ENCODE measurements around the gene ADCY10.
A peak's percentile ranks its signal among the peaks of the same experiment; 100 is the strongest.
"Not testable (repeated sequence)": the region's sequence is repeated elsewhere in the genome, so short reads cannot be mapped to it uniquely, and the experiment has no call there.

ADCY10 gene, protein sequence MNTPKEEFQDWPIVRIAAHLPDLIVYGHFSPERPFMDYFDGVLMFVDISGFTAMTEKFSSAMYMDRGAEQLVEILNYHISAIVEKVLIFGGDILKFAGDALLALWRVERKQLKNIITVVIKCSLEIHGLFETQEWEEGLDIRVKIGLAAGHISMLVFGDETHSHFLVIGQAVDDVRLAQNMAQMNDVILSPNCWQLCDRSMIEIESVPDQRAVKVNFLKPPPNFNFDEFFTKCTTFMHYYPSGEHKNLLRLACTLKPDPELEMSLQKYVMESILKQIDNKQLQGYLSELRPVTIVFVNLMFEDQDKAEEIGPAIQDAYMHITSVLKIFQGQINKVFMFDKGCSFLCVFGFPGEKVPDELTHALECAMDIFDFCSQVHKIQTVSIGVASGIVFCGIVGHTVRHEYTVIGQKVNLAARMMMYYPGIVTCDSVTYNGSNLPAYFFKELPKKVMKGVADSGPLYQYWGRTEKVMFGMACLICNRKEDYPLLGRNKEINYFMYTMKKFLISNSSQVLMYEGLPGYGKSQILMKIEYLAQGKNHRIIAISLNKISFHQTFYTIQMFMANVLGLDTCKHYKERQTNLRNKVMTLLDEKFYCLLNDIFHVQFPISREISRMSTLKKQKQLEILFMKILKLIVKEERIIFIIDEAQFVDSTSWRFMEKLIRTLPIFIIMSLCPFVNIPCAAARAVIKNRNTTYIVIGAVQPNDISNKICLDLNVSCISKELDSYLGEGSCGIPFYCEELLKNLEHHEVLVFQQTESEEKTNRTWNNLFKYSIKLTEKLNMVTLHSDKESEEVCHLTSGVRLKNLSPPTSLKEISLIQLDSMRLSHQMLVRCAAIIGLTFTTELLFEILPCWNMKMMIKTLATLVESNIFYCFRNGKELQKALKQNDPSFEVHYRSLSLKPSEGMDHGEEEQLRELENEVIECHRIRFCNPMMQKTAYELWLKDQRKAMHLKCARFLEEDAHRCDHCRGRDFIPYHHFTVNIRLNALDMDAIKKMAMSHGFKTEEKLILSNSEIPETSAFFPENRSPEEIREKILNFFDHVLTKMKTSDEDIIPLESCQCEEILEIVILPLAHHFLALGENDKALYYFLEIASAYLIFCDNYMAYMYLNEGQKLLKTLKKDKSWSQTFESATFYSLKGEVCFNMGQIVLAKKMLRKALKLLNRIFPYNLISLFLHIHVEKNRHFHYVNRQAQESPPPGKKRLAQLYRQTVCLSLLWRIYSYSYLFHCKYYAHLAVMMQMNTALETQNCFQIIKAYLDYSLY (N-terminal part only)

GRCh38 chr1:167913895-167914496 lies at the start of gene ADCY10:
Gene ADCY10 (minus strand): TSS chr1:167914134. CDS start chr1:167905140, 8,994 bp downstream.
- no peak for DNase-seq

- DNase-seq: no peak
Observed at GRCh38 chr1:167957710-167958109, 43.8 kb upstream of the ADCY10 start.

DNA sequence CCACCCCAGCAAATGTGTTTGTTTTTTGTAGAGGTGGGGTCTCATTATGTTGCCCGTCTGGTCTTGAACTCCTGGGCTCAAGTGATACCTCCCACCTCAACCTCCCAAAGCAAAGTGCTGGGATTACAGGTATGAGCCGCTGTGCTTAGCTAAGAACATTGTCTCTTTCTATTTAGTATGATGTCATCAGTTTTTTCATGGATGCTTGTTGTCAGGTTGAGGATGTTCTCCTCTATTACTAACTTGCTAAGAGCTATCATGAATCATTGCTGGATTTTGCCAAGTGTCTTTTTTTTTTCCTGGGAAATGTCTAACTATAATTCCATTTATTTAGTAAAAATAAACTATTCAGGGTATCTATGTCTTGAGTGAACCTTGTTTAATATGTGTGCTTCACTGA lies 42.0 kb upstream of the ADCY10 start:
- DNase-seq: no peak

DNA sequence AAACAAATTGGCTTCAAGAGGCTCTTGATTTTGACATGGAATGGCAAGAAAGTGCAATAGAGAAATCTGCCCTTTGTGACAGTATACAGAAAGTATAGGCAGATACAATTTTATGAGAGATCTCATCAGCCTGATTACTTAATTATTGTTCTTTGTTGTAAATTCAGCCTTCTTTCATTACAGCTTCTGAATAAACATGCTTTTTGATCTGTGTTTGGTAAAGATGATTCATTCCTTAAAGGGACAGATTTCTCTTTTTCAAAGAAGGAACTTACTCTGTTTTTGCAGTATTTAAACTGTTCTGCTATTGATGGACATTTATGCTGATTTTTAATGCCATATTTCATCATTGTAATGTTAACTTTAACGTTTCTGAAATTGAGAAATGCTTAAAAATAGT lies 36.6 kb upstream of the ADCY10 start:
- no peak for DNase-seq

- no peak for DNase-seq
Observed at GRCh38 chr1:167949785-167950184, 35.9 kb upstream of the ADCY10 start.

- no peak for DNase-seq
Observed at GRCh38 chr1:167947733-167948132, 33.8 kb upstream of the ADCY10 start.

GRCh38 chr1:167943541-167943940 lies 29.6 kb upstream of the ADCY10 start:
- no peak for DNase-seq

DNA sequence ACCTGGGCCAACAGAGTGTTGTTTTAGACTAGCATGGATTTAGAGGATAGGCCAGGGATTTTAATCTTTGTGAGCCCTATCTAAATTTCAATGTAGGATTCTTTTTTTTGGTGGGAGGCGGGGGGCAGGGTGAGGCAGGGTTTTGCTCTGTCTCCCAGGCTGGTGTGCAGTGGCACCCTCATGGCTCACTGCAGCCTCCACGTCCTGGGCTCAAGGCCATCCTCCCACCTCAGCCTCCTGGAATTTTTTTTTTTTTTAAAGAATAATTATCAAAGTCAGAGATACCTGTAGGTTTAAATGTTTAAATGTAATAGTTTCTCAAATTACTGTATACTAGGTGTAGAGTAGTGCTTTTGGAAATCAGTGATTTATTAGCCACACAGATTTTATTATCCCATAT lies 26.3 kb upstream of the ADCY10 start:
- DNase-seq: no peak

- DNase-seq: peak; percentile 54
Observed at GRCh38 chr1:167938080-167938636, 24.2 kb upstream of the ADCY10 start.

DNA sequence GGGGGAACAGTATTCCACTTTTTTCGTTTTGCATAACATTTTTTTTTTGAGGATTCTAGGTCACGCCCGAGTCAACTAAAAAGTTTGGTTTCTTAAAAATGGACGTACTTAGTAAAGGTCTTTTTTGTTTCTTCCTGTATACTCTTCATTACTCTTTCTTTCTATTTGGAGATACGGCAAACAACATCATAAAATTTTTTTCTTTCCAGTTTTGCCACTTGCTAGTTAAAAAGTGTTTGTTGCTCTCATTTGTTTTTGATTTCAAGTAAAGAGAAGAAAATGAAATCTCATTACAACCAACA lies 23.7 kb upstream of the ADCY10 start:
- DNase-seq: no peak

DNA sequence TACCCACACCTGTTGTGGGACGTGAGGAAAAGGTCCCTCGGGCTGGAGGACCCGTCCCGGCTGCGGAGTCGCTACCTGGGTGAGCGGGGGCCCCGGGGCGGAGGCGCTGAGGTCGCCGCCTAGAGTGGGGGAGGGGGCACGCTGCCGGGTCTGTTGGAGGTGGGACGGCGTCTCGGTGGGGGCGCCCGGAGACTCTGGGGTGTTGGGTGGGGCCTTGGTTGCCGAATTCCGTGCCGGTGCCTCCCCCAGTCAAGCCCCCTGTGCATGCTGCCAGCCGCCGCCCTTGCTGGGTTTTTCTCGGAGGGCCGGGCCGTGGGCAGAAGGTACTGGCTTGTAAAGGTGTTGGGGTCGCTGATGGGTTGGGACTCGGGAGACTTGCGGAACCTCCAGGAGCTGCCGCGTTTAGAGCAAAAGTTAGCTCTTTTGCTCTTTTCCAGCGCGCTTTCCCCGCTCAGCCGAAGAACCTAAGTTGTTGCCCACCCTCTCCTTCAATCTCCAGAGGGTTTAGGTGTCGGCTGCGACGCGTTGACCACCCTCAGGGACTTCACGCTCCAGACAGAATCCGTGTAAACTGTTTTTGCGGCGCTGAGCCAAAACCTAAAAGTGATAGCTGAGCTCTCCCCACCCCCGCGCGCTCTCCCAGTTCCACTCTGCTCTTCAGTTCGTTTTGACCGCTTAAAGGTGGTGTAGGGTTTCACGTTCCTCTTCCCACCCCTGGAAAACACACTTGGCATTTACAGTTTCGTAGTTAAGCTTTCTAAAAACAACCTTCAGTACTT lies 23.2 kb upstream of the ADCY10 start, which contains the start of gene MPC2:
MPC2 (minus strand) TSS at position 143 of the 779 bp plus-strand sequence. CDS start 1,231 bp downstream, outside the sequence.
- peak; percentile 84 for DNase-seq

DNA sequence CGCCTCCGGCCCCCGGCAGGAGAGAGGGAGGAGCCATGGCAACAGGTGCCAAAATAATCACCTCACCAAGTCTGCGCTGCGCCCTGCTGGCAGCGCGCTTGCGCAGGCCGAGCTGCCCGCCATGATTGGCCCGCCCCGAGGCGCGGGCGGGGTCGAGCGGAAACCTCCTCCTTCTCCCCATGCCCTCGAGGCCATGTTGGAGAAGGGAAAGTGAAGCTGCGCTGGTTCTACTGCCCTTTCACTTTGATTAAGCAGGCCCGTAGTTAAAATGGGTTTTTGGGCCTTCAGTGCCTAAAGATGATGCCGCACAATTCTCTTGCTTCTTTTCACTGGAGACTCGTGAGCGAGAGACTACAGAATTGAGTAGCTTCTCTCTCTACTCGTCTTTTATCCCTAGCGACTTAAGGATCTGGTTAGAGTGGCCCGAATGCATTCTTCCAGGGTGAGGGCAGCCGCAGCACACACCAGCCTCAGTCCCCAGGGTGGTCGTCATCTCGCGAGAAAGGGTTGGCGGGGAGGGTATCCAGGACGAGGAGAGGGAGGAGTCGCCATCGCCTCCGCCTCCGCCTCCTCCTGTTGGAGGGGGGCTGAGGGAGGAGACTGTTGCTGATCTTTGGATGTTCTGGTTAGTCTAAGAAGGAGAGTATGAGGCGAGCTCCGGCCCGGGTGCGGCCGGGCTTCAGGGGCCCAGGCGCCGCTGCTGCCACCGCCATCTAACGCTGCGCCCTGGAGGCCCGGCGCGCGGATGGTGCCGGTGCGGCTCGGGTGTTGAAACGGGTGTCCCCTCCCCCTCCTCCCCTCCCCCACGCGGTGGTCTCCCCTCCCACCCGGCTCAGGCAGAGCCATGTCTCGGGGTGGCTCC lies 22.4 kb upstream of the ADCY10 start, which contains the start of gene DCAF6:
DCAF6 (plus strand) TSS at position 616 of the 862 bp plus-strand sequence; CDS start at position 845, 229 bp downstream.
- DNase-seq: peak; percentile 99

DNA sequence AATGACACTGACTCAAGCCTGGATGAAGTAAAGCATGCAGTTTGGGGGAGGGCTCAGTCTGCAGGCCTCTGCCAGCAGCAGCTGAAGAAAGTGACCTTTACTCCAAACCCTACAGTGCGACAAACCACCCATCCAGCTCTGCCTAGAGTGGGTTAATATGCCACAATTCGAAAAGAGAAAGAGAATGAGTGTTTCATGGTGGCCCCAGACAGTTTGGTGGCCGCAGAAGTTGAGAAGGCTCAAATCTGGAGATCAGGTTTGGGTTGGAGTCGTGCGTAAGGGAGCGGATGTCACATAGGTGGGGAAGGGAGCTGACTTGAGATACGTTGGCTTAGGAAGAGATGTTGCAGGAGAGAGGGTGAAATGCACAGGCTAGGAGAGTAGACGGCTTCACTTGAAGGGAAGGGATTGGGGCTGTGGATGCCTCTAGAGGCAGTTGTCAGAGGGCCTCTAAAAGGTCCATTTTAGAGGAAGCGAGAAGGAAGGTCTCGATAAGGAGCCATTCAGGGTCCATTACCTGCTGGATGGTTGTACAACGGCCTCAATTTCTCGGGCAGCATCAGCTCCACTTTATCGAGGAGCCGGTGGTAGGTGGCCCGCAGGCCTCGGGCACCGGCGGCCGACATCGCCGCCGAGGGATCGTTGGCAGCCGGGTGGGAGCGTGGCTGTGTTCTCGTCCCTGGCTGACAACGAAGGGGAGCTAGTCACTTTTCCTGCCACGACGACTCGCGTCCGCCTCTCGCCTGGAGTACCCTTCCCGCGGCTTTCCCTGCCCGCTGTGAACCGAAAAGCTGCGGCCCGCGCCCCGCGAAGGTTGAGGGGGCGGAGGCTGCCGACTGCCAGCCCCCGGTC lies 21.5 kb upstream of the ADCY10 start:
- DNase-seq: peak; percentile 51

- DNase-seq: no peak
Observed at GRCh38 chr1:167934426-167935215, 20.7 kb upstream of the ADCY10 start.

DNA sequence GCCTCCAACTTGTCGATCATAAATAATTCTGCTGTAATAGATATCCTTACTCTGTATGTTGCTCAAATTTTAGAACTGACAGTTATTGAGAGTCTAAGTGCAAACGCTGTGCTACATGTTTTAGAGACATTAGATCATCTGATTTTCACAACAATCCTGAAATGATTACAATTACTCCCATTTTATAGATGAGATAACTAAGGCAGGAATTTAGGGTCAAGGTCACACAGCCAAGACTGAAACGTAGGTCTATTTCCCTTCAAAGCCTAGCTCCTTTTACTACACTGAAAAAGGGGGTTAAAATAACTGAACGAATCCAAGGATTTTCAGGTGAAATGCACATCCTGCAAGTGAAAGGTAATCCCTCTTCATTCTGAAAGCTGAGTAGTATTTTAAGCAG lies 19.9 kb upstream of the ADCY10 start:
- no peak for DNase-seq

DNA sequence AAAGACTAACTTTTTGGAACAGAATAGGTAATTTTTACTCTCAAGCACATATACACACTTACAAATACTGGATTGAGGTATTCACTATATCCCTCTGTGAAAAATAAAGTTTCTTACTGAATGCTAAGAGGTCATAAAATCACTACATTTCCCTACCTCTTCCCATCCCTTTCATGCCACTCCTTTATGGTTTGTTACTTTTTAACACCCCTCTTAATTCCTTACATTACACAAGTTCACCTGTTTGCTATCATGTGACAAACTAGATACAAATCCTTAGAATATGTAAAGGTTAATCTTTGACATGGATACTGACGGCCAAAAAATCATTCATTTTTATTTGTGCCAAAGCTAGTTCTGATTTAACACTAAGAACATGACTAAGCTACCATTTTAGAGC lies 15.8 kb upstream of the ADCY10 start:
- no peak for DNase-seq

- DNase-seq: not testable (repeated sequence)
Observed at GRCh38 chr1:167928919-167929318, 15.0 kb upstream of the ADCY10 start.

DNA sequence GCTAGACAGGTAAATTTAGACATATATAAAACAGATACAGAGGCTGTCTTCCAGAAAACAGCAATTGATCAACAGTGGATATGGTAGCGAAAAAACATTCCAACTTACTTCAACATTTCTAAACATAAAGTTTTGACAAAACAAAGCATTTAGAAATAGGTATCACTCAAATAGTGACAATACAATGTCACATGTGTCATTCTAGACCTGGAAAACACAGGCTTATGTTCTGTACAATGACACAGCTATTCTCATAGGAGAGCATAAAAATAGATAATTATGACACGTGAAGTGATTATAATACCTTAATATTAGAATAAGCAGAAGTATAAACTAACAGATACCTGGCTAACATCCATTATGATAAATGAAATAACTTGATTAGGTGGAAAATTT lies 14.5 kb upstream of the ADCY10 start:
- no peak for DNase-seq

All from NCI-H187 treated with DMSO at 0.1 percent for 48 hours (cell line).